Smooth muscle cell (in vitro differentiated cells): ENCODE data around the gene SMYD2. TPM values are rescaled to one million over a fixed set of nuclear protein-coding genes. Genes with fewer than 3 reads are reported as not detected.

Source experiments
- DNase-seq: peaks from one replicate; lab custom pipeline; 2025; ENCODE audit not compliant: unreplicated experiment; lab: John Stamatoyannopoulos, UW
- H2AFZ ChIP-seq: fragments of 200-600 bp; sonication (generic); 2 replicates; pipeline ENCODE4 v1.6.0; 2016; ENCODE audit warnings: antibody characterized with exemption, low read depth, mild to moderate bottlenecking
- H3F3A ChIP-seq: fragments of 200-600 bp; sonication (generic); 2 replicates; pipeline ENCODE4 v1.6.0; 2017; ENCODE audit warnings: antibody characterized with exemption, low read depth
- H3K27ac ChIP-seq: fragments of 200-600 bp; sonication (generic); 2 replicates; pipeline ENCODE4 v1.5.1; 2016; ENCODE audit warnings: low read depth, mild to moderate bottlenecking
- H3K27me3 ChIP-seq: fragments of 200-600 bp; sonication (generic); 2 replicates; pipeline ENCODE4 v1.6.1; 2016; ENCODE audit warnings: low read depth, mild to moderate bottlenecking
- H3K36me3 ChIP-seq: fragments of 200-600 bp; sonication (generic); 2 replicates; pipeline ENCODE4 v1.5.1; 2016; ENCODE audit warnings: low read depth
- H3K4me1 ChIP-seq: fragments of 200-600 bp; sonication (generic); 2 replicates; pipeline ENCODE4 v1.5.1; 2016; ENCODE audit warnings: low read depth
- H3K4me2 ChIP-seq: fragments of 200-600 bp; sonication (generic); 2 replicates; pipeline ENCODE4 v1.6.0; 2016; ENCODE audit warnings: mild to moderate bottlenecking
- H3K4me3 ChIP-seq: fragments of 200-600 bp; sonication (generic); 2 replicates; pipeline ENCODE4 v1.5.1; 2016; ENCODE audit warnings: mild to moderate bottlenecking
- H3K79me2 ChIP-seq: fragments of 200-600 bp; sonication (generic); 2 replicates; pipeline ENCODE4 v1.6.0; 2016; ENCODE audit warnings: low read depth, mild to moderate bottlenecking
- H3K9ac ChIP-seq: fragments of 200-600 bp; sonication (generic); 2 replicates; pipeline ENCODE4 v1.6.0; 2016; ENCODE audit warnings: low read depth
- H3K9me3 ChIP-seq: fragments of 200-600 bp; sonication (generic); replicated peaks from 2 replicates; pipeline ENCODE4 v1.5.1; 2016; ENCODE audit warnings: low read depth
- H4K20me1 ChIP-seq: fragments of 200-600 bp; sonication (generic); 2 replicates; pipeline ENCODE4 v1.6.0; 2016; ENCODE audit warnings: low read depth
- WGBS: methylation state at CpG from one replicate; pipeline ENCODE4 v1.1.7; 2016; ENCODE audit warnings: low lambda C conversion rate; 5-methylcytosine and 5-hydroxymethylcytosine counted together
- polyA plus RNA-seq: library from polyadenylated mRNA; unstranded; fragments of >200 nt; fragmentation: Nextera tagmentation; extraction: Ambion mirVana; gene quantifications from 2 replicates; pipeline ENCODE4 v1.2.1, GENCODE V29; 2016
- total RNA-seq: library from RNA; depleted of rRNA; stranded (reverse); fragments of >200 nt; gene quantifications from 2 replicates; pipeline ENCODE4 v1.2.3, GENCODE V29; 2014
- TF ChIP-seq, protein P1 (sequence below): fragments of 200-600 bp; sonication (generic); IDR thresholded peaks from 2 replicates; pipeline ENCODE4 v1.5.1; 2017; ENCODE audit warnings: borderline replicate concordance, mild to moderate bottlenecking, antibody characterized with exemption; ENCODE audit not compliant: insufficient read depth, poor library complexity, severe bottlenecking

The SMYD2 gene
- total and polyA plus RNA-seq, 2 experiments from 2014 or later = 31.1 to 39.7 TPM

DNA sequence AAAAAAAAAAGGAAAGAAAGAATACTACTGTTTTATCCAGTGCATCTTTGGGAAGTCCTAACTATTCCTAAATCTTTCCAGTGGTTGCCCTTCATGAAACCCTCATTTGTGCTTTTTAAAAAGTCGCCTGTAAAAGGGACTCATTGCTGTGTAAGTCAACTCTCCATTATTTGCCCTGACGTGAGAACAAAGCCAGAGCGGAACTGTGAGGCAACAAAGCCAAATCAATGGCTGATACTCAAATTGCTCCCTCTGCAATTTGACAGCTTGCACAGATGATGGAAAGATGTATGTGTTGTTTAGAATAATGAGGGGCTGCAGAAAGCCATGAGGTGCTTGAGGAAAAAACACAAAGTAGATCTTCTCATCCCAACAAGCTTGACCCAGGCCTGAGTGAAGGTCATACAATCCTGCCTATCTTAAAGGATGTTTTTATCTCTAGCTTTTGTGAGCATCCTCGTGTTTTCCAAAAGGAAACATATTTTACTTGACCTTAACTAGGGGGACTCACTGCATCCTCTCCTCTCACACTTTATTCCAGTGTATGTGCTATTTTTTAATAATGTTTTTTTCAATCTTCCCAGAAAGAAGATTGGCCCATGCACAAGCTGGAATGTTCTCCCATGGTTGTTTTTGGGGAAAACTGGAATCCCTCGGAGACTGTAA lies 33.4 kb downstream of the SMYD2 start:
- TF ChIP-seq, protein P1, sequence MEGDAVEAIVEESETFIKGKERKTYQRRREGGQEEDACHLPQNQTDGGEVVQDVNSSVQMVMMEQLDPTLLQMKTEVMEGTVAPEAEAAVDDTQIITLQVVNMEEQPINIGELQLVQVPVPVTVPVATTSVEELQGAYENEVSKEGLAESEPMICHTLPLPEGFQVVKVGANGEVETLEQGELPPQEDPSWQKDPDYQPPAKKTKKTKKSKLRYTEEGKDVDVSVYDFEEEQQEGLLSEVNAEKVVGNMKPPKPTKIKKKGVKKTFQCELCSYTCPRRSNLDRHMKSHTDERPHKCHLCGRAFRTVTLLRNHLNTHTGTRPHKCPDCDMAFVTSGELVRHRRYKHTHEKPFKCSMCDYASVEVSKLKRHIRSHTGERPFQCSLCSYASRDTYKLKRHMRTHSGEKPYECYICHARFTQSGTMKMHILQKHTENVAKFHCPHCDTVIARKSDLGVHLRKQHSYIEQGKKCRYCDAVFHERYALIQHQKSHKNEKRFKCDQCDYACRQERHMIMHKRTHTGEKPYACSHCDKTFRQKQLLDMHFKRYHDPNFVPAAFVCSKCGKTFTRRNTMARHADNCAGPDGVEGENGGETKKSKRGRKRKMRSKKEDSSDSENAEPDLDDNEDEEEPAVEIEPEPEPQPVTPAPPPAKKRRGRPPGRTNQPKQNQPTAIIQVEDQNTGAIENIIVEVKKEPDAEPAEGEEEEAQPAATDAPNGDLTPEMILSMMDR = no peak
- no peak overlapping the region for H3K4me3 ChIP-seq
- no peak overlapping the region for H2AFZ ChIP-seq

DNA sequence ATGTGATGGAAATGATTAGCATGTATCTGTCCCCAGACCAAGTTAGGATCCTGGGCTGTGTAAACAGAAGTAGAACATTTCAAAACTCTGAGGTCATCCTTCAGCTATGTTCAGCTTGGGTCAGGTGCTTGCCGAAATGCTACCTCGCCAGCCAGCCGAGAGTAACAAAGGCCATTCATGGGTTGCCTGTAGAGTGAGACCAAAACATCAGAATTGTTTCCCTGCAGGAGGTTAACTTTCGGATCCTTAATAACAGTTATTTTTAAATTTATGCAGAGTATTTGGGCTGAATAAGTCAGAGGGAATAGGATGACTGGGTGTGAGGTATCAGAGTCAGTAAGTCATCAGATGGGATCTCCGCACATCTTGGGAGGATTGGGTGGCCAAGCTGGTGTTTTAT lies 35.6 kb downstream of the SMYD2 start:
- no peaks in the 10 kb centered on the region for H3F3A ChIP-seq
- peaks cover 5% of the 10 kb centered on the region for H3K4me1 ChIP-seq
- H4K20me1 ChIP-seq = no peaks in the 10 kb centered on the region
- no peaks in the 10 kb centered on the region for H3K79me2 ChIP-seq
- no peaks in the 10 kb centered on the region for H3K9me3 ChIP-seq
- 65% methylated on average over 5 of the region's 5 CpGs for WGBS
- H3K4me3 ChIP-seq = no peak overlapping the region
- no peak overlapping the region for H3K4me2 ChIP-seq
- peaks cover 4% of the 10 kb centered on the region for H3K36me3 ChIP-seq
- H3K27ac ChIP-seq = no peak overlapping the region
- H3K27me3 ChIP-seq = no peaks in the 10 kb centered on the region
- no peak overlapping the region for H2AFZ ChIP-seq
- no peak overlapping the region for H3K9ac ChIP-seq
- DNase-seq = no peak
- TF ChIP-seq, protein P1 = no peak

More for the DNA sequence above, 33.4 kb downstream of the SMYD2 start:
- DNase-seq = no peak
- Histone ChIP-seq H3K4me2 (no peak overlapping the region), H3K27ac (no peak overlapping the region), H3K4me1 (peaks cover 13% of the 10 kb centered on the region), H4K20me1 (peaks cover 3% of the 10 kb centered on the region), H3K79me2 (peaks cover 5% of the 10 kb centered on the region), H3K36me3 (no peaks in the 10 kb centered on the region), H3F3A (no peaks in the 10 kb centered on the region), H3K9ac (no peak overlapping the region), H3K27me3 (no peaks in the 10 kb centered on the region), H3K9me3 (no peaks in the 10 kb centered on the region)
- 94% methylated on average over 5 of the region's 5 CpGs for WGBS

DNA sequence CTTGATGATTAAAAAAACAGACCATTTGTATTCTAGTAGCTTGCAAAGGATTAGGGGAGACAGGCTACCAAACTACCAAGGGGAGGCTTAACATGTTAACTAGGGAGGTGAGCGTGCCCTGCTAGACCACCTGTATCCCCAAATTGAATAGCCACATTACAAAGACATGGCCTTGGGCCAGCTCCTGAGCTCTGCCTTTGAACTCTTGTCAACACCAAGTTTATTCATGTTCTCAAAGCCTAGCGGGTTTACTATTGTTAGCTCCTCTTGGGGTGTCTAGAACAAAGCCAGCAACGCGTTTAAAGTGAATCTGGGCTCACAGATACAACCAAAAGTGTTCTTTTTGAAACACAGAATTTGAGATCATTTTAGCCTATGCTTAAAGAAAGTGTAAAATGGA lies 36.3 kb downstream of the SMYD2 start:
- DNase-seq = no peak
- Histone ChIP-seq H3K9ac (no peak overlapping the region), H3K9me3 (no peaks in the 10 kb centered on the region), H3K27ac (no peak overlapping the region), H3F3A (no peaks in the 10 kb centered on the region), H3K4me3 (no peak overlapping the region), H4K20me1 (no peaks in the 10 kb centered on the region), H3K79me2 (no peaks in the 10 kb centered on the region), H3K36me3 (peaks cover 5% of the 10 kb centered on the region), H2AFZ (no peak overlapping the region), H3K4me2 (no peak overlapping the region), H3K27me3 (no peaks in the 10 kb centered on the region), H3K4me1 (peaks cover 4% of the 10 kb centered on the region)
- TF ChIP-seq, protein P1 = no peak
- 57% methylated on average over 4 of the region's 4 CpGs for WGBS

DNA sequence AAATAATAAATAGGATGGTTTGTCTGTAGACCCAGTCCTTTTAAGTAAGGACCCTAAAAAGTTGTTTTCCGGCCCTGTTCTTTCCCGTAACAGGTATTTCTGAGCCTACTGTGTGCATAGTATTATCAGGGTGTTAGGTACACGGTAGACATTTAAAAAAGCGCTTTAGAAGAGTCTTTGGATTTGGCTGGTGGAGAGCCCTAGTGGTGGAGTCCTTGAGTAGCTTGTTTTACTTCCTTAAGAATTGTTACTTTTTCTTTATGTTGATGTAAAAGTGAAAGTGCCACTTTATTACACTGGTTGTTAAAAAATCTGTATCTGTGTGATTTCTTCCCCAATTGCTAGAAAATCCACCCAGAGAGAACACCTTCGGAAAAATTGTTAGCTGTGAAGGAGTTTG lies 36.8 kb downstream of the SMYD2 start:
- peaks cover 4% of the 10 kb centered on the region for H3K4me1 ChIP-seq
- WGBS = 57% methylated on average over 5 of the region's 5 CpGs

More for the DNA sequence above, 36.8 kb downstream of the SMYD2 start:
- Histone ChIP-seq H2AFZ (no peak overlapping the region), H3K4me3 (no peak overlapping the region), H3F3A (no peaks in the 10 kb centered on the region), H3K27me3 (no peaks in the 10 kb centered on the region), H4K20me1 (no peaks in the 10 kb centered on the region), H3K36me3 (peaks cover 5% of the 10 kb centered on the region), H3K4me2 (no peak overlapping the region), H3K9me3 (no peaks in the 10 kb centered on the region), H3K9ac (no peak overlapping the region), H3K79me2 (no peaks in the 10 kb centered on the region), H3K27ac (no peak overlapping the region)
- TF ChIP-seq, protein P1 = no peak
- DNase-seq = no peak
